ENCODE data around the gene BTBD2. TPM values are rescaled to one million over a fixed set of nuclear protein-coding genes. Genes with fewer than 3 reads are reported as not detected.

Gene BTBD2
- total RNA-seq (100 to 1,000 TPM in 1 of 9 donors, 10 to 100 TPM in 8; 25.6 to 122 (median 81.7) TPM), polyA plus RNA-seq (10 to 100 TPM; 11.8 to 87.5 (median 57.7) TPM)
- long read RNA-seq, donor 1, transcript BTBD2-201 (9 exons, 2,649 nt), result major isoform, 7 of 9 reads
- long read RNA-seq, donor 1, partial matches to known transcripts, result 0 of 9 reads
- long read RNA-seq, donor 1, other reads (novel, unspliced or antisense), result 0 of 9 reads
- long read RNA-seq, donor 2, transcript BTBD2-201 (9 exons, 2,649 nt), result major isoform, 5 of 7 reads
- long read RNA-seq, donor 2, partial matches to known transcripts, result 0 of 7 reads
- long read RNA-seq, donor 2, other reads (novel, unspliced or antisense), result 0 of 7 reads
- long read RNA-seq, donor 3, partial matches to known transcripts, result 0 of 1 reads
- long read RNA-seq, donor 3, other reads (novel, unspliced or antisense), result 0 of 1 reads
- long read RNA-seq, donor 4, partial matches to known transcripts, result 1 of 3 reads
- long read RNA-seq, donor 4, other reads (novel, unspliced or antisense), result 2 of 3 reads
- long read RNA-seq, donor 5, transcript BTBD2-201 (9 exons, 2,649 nt), result major isoform, 207 of 228 reads
- long read RNA-seq, donor 5, partial matches to known transcripts, result 6 of 228 reads
- long read RNA-seq, donor 5, other reads (novel, unspliced or antisense), result 14 of 228 reads
- long read RNA-seq, donor 6, partial matches to known transcripts, result 2 of 8 reads
- long read RNA-seq, donor 6, other reads (novel, unspliced or antisense), result 6 of 8 reads
- long read RNA-seq, donor 7, transcript BTBD2-201 (9 exons, 2,649 nt), result major isoform, 5 of 8 reads
- long read RNA-seq, donor 7, partial matches to known transcripts, result 0 of 8 reads
- long read RNA-seq, donor 7, other reads (novel, unspliced or antisense), result 0 of 8 reads
- long read RNA-seq, donor 8, transcript BTBD2-201 (9 exons, 2,649 nt), result major isoform, 11 of 13 reads
- long read RNA-seq, donor 8, partial matches to known transcripts, result 0 of 13 reads
- long read RNA-seq, donor 8, other reads (novel, unspliced or antisense), result 0 of 13 reads
- long read RNA-seq, donor 9, partial matches to known transcripts, result 0 of 6 reads
- long read RNA-seq, donor 9, other reads (novel, unspliced or antisense), result 0 of 6 reads
- long read RNA-seq, donor 10, transcript BTBD2-201 (9 exons, 2,649 nt), result major isoform, 5 of 11 reads
- long read RNA-seq, donor 10, transcript BTBD2-211 (1 exons, 951 nt), result major isoform, 5 of 11 reads
- long read RNA-seq, donor 10, partial matches to known transcripts, result 0 of 11 reads
- long read RNA-seq, donor 10, other reads (novel, unspliced or antisense), result 0 of 11 reads

- no peaks in the 10 kb centered on the region for H3K36me3 ChIP-seq (replicated peaks in 1 of 2)
- WGBS, 4 donors, result 0 to 2% methylated on average over 18 to 20 of the region's 20 CpGs; no CpG with 5 or more reads in 2 of the 4 donors
- peak within 1 kb of the TSS in 3 of 4 donors; percentile 22 to 77 (median 49) for H3K4me3 ChIP-seq
- no peaks in the 10 kb centered on the region for H3K27me3 ChIP-seq
- TF ChIP-seq CTCF (IDR thresholded peaks at IDR 0.05), result no peak
- DNase-seq, result peak; percentile 64 to 85 (median 74)
- intact Hi-C loops (cut with DNase I), result no loop called here
- peaks cover 7 to 13% of the 10 kb centered on the region in 2 donors for H3K4me1 ChIP-seq (replicated peaks in 1 of 2)
- H3K9me3 ChIP-seq (replicated peaks in 1 of 3), result no peaks in the 10 kb centered on the region
- peak within 1 kb of the TSS in 3 of 5 donors; percentile 47 to 66 (median 57) for H3K27ac ChIP-seq
Measured at GRCh38 chr19:2015608-2015950, at the start of gene BTBD2. Gene BTBD2, minus strand, starts transcription at chr19:2015714. Its CDS starts 11 bp downstream, at chr19:2015703.

GRCh38 chr19:2064788-2065524 lies 49.4 kb upstream of the BTBD2 start:
- H3K4me1 ChIP-seq (replicated peaks in 1 of 2), result peaks cover 43 to 50% of the 10 kb centered on the region in 2 donors

GRCh38 chr19:2064395-2064787 lies 48.9 kb upstream of the BTBD2 start:
- Histone ChIP-seq H3K4me1 (replicated peaks in 1 of 2) (peaks cover 43 to 50% of the 10 kb centered on the region in 2 donors), H3K9me3 (replicated peaks in 1 of 3) (no peaks in the 10 kb centered on the region), H3K27me3 (no peaks in the 10 kb centered on the region), H3K4me3 (no peak overlapping the region), H3K27ac (peak overlapping the region; percentile 88 to 100 (median 96)), H3K36me3 (replicated peaks in 1 of 2) (no peaks in the 10 kb centered on the region)
- DNase-seq, result peak; percentile 69 to 87 (median 84)
- WGBS, 4 donors, result 43 to 57% (median 47%) methylated on average over 10 to 13 of the region's 13 CpGs
- intact Hi-C loops (cut with DNase I), result no loop called here
- no peak for TF ChIP-seq POLR2A (IDR thresholded peaks at IDR 0.05)
- TF ChIP-seq CTCF (IDR thresholded peaks at IDR 0.05), result no peak

More at GRCh38 chr19:2064788-2065524, 49.4 kb upstream of the BTBD2 start:
- WGBS, 4 donors, result 38 to 53% (median 43%) methylated on average over 9 to 38 of the region's 38 CpGs
- Histone ChIP-seq H3K4me3 (no peak overlapping the region), H3K27me3 (no peaks in the 10 kb centered on the region), H3K27ac (peak overlapping the region; percentile 88 to 100 (median 96)), H3K36me3 (replicated peaks in 1 of 2) (no peaks in the 10 kb centered on the region), H3K9me3 (replicated peaks in 1 of 3) (no peaks in the 10 kb centered on the region)
- TF ChIP-seq POLR2A (IDR thresholded peaks at IDR 0.05), result peak in 1 of 2 donors; percentile 77
- TF ChIP-seq CTCF (IDR thresholded peaks at IDR 0.05), result peak in 5 of 6 experiments; percentile 18 to 53 (median 45)
- peak; percentile 72 to 93 (median 80) for DNase-seq
- intact Hi-C loops (cut with DNase I), result no loop called here

All from adrenal gland (tissue), 19 donors.